NCI-H1694 (cell line): ENCODE data around the gene ZNF367.
A peak's percentile ranks its signal among the peaks of the same experiment; 100 is the strongest.

ENCODE experiments used
- DNase-seq: peaks from one replicate; lab custom pipeline; 2025; lab: John Stamatoyannopoulos, UW

Gene ZNF367

GRCh38 chr9:96436456-96437126 lies 18.4 kb upstream of the ZNF367 start:
- DNase-seq = no peak

GRCh38 chr9:96436063-96436455 lies 17.9 kb upstream of the ZNF367 start:
- DNase-seq = no peak

GRCh38 chr9:96435345-96435744 lies 17.2 kb upstream of the ZNF367 start:
- no peak for DNase-seq

- DNase-seq = no peak
Observed at GRCh38 chr9:96430377-96430776, 12.2 kb upstream of the ZNF367 start.

GRCh38 chr9:96429732-96430131 lies 11.6 kb upstream of the ZNF367 start:
- DNase-seq = no peak

GRCh38 chr9:96425500-96426169 lies 7.5 kb upstream of the ZNF367 start:
- DNase-seq = no peak

GRCh38 chr9:96423985-96424336 lies 5.8 kb upstream of the ZNF367 start:
- no peak for DNase-seq

- no peak for DNase-seq
Observed at GRCh38 chr9:96423322-96423984, 5.3 kb upstream of the ZNF367 start.

GRCh38 chr9:96420468-96421219 lies 2.5 kb upstream of the ZNF367 start:
- no peak for DNase-seq

GRCh38 chr9:96419691-96419969 lies 1.5 kb upstream of the ZNF367 start:
- DNase-seq = no peak

GRCh38 chr9:96418920-96419690 lies 935 bp upstream of the ZNF367 start:
- peak; percentile 58 for DNase-seq

GRCh38 chr9:96417661-96418082 lies 498 bp downstream of the ZNF367 start:
- DNase-seq = no peak

GRCh38 chr9:96417051-96417586 lies 1.1 kb downstream of the ZNF367 start:
- DNase-seq = peak; percentile 32

- DNase-seq = peak; percentile 15
Observed at GRCh38 chr9:96413302-96414221, 4.6 kb downstream of the ZNF367 start.

- DNase-seq = no peak
Observed at GRCh38 chr9:96412174-96412913, 5.8 kb downstream of the ZNF367 start.

GRCh38 chr9:96411129-96411838 lies 6.9 kb downstream of the ZNF367 start:
- DNase-seq = no peak

GRCh38 chr9:96408409-96409280 lies 9.5 kb downstream of the ZNF367 start:
- no peak for DNase-seq
